ENCODE measurements around the gene GNAL.

- no peak for TF ChIP-seq CTCF (conservative IDR thresholded peaks at IDR 0.05; ENCODE audit: low read depth, low read length)
- TF ChIP-seq EZH2phosphoT487 (IDR thresholded peaks at IDR 0.05; ENCODE audit: borderline replicate concordance, low read length), result no peak
- TF ChIP-seq EZH2 (IDR thresholded peaks at IDR 0.05; ENCODE audit: low read length, unreplicated experiment), result no peak
Observed at GRCh38 chr18:11660691-11661090, 28.4 kb upstream of the GNAL start.
